SK-N-SH (cell line): ENCODE data around the gene RPS6KA5.

ENCODE experiments used
- CHD2 ChIP-seq: fragments of 150-350 bp; IDR thresholded peaks from 2 replicates; pipeline ENCODE4 v1.6.1; 2018; ENCODE audit warnings: low read length; ENCODE audit not compliant: partially characterized antibody
- EP300 ChIP-seq, 2 experiments: IDR thresholded peaks; 2 replicates each; pipeline versions ENCODE4 v1.4.0 to v1.6.1; 2012; ENCODE audit warnings: borderline replicate concordance in 1 of 2, low read depth in 1 of 2, low read length in 1 of 2
- FOXM1 ChIP-seq: IDR thresholded peaks from 2 replicates; pipeline ENCODE4 v1.4.0; 2012; ENCODE audit warnings: low read depth, mild to moderate bottlenecking
- GABPA ChIP-seq: IDR thresholded peaks from 2 replicates; pipeline ENCODE4 v1.4.0; 2012; ENCODE audit warnings: low read depth, mild to moderate bottlenecking
- JUND ChIP-seq: IDR thresholded peaks from 2 replicates; pipeline ENCODE4 v1.4.0; 2012
- MXI1 ChIP-seq: IDR thresholded peaks from 2 replicates; pipeline ENCODE4 v1.6.1; 2012; ENCODE audit warnings: mild to moderate bottlenecking, low read depth, low read length, improper control_type of control experiment
- POLR2AphosphoS5 ChIP-seq: IDR thresholded peaks from 2 replicates; pipeline ENCODE4 v1.6.1; 2012; ENCODE audit warnings: low read depth, low read length
- RAD21 ChIP-seq: IDR thresholded peaks from 2 replicates; pipeline ENCODE4 v1.6.1; 2012; ENCODE audit warnings: mild to moderate bottlenecking, low read length
- REST ChIP-seq: IDR thresholded peaks from 2 replicates; pipeline ENCODE4 v1.6.1; 2012; ENCODE audit warnings: mild to moderate bottlenecking, low read depth, low read length, moderate library complexity
- RXRA ChIP-seq: IDR thresholded peaks from 2 replicates; pipeline ENCODE4 v1.4.0; 2012; ENCODE audit warnings: low read depth, mild to moderate bottlenecking, borderline replicate concordance
- SIN3A ChIP-seq: IDR thresholded peaks from 2 replicates; pipeline ENCODE4 v1.6.1; 2012; ENCODE audit warnings: low read depth, mild to moderate bottlenecking, low read length, moderate library complexity, borderline replicate concordance
- TAF1 ChIP-seq: IDR thresholded peaks from 2 replicates; pipeline ENCODE4 v1.6.1; 2012; ENCODE audit warnings: low read depth, mild to moderate bottlenecking, low read length, moderate library complexity, borderline replicate concordance
- USF2 ChIP-seq: fragments of 150-350 bp; IDR thresholded peaks from 2 replicates; pipeline ENCODE4 v1.6.1; 2017; ENCODE audit warnings: antibody characterized with exemption, low read length, low read depth, borderline replicate concordance
- TF ChIP-seq, protein P1 (sequence below): fragments of 200-600 bp; sonication (generic); IDR thresholded peaks from 2 replicates; pipeline ENCODE4 v1.6.1; 2017; ENCODE audit warnings: antibody characterized with exemption, mild to moderate bottlenecking, moderate library complexity

DNA sequence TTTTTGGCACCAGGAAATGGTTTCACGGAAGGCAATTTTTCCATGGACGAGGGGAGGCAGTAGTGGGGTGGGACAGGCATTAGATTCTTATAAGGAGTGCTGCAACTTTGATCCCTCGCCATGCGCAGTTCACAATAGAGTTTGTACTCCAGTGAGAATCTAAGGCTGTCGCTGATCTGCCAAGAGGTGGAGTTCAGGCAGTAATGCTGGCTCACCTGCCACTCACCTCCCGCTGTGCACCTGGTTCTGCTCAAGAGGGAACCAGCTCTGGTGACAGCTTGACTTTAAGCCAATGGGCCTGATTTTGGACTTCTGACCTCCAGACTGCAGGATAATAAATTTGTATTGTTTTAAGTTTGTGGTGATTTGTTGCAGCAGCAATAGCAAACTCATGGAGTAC lies 163.4 kb downstream of the RPS6KA5 start:
- TF ChIP-seq, protein P1, sequence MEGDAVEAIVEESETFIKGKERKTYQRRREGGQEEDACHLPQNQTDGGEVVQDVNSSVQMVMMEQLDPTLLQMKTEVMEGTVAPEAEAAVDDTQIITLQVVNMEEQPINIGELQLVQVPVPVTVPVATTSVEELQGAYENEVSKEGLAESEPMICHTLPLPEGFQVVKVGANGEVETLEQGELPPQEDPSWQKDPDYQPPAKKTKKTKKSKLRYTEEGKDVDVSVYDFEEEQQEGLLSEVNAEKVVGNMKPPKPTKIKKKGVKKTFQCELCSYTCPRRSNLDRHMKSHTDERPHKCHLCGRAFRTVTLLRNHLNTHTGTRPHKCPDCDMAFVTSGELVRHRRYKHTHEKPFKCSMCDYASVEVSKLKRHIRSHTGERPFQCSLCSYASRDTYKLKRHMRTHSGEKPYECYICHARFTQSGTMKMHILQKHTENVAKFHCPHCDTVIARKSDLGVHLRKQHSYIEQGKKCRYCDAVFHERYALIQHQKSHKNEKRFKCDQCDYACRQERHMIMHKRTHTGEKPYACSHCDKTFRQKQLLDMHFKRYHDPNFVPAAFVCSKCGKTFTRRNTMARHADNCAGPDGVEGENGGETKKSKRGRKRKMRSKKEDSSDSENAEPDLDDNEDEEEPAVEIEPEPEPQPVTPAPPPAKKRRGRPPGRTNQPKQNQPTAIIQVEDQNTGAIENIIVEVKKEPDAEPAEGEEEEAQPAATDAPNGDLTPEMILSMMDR = no peak
- no peak for TF ChIP-seq RAD21
- TF ChIP-seq USF2 = no peak
- no peak for TF ChIP-seq MXI1
- TF ChIP-seq TAF1 = no peak
- TF ChIP-seq POLR2AphosphoS5 = no peak
- no peak for TF ChIP-seq FOXM1
- no peak for TF ChIP-seq RXRA
- no peak for TF ChIP-seq JUND
- no peak for TF ChIP-seq EP300 (IDR thresholded peaks at IDR 0.05; ENCODE audit: borderline replicate concordance in 1 of 2, low read depth in 1 of 2, low read length in 1 of 2)
- TF ChIP-seq GABPA = no peak
- no peak for TF ChIP-seq REST
- no peak for TF ChIP-seq SIN3A
- TF ChIP-seq CHD2 = no peak
